OCI-LY1 (cell line): ENCODE data around the gene TMEM176A.

Experiments
- H2AFZ ChIP-seq: fragments of 200-600 bp; sonication (generic), shearing (Covaris generic); 2 replicates; pipeline ENCODE4 v1.6.0; 2014; ENCODE audit warnings: antibody characterized with exemption, mild to moderate bottlenecking, low read length
- H3F3A ChIP-seq: fragments of 200-600 bp; sonication (generic), shearing (Covaris generic); 2 replicates; pipeline ENCODE4 v1.6.0; 2014; ENCODE audit warnings: mild to moderate bottlenecking, antibody characterized with exemption, low read length, moderate library complexity; ENCODE audit not compliant: insufficient read depth
- H3K27ac ChIP-seq: fragments of 200-600 bp; sonication (generic); 2 replicates; pipeline ENCODE4 v1.5.1; 2014; ENCODE audit warnings: low read length, mixed run types, mild to moderate bottlenecking, low read depth; ENCODE audit not compliant: poor library complexity, severe bottlenecking
- H3K27me3 ChIP-seq: fragments of 200-600 bp; sonication (generic); 2 replicates; pipeline ENCODE4 v1.6.0; 2014; ENCODE audit warnings: antibody characterized with exemption, mild to moderate bottlenecking, low read length, moderate library complexity; ENCODE audit not compliant: insufficient read depth
- H3K36me3 ChIP-seq: fragments of 200-600 bp; sonication (generic); 2 replicates; pipeline ENCODE4 v1.6.1; 2014; ENCODE audit warnings: mild to moderate bottlenecking, antibody characterized with exemption, low read length, moderate library complexity, mixed read lengths; ENCODE audit not compliant: insufficient read depth
- H3K4me1 ChIP-seq: fragments of 200-600 bp; sonication (generic); 2 replicates; pipeline ENCODE4 v1.5.1; 2014; ENCODE audit warnings: mild to moderate bottlenecking, low read length, moderate library complexity; ENCODE audit not compliant: insufficient read depth, severe bottlenecking
- H3K4me2 ChIP-seq: fragments of 200-600 bp; sonication (generic), shearing (Covaris generic); 2 replicates; pipeline ENCODE4 v1.6.1; 2014; ENCODE audit warnings: low read length
- H3K4me3 ChIP-seq: fragments of 200-600 bp; sonication (generic); 2 replicates; pipeline ENCODE4 v1.5.1; 2014; ENCODE audit warnings: low read length, low read depth, mild to moderate bottlenecking, mixed read lengths; ENCODE audit not compliant: poor library complexity, severe bottlenecking
- H3K79me2 ChIP-seq: fragments of 200-600 bp; shearing (Covaris generic); 2 replicates; pipeline ENCODE4 v1.6.1; 2016; ENCODE audit warnings: mixed run types, low read length, mixed read lengths; ENCODE audit not compliant: insufficient read depth
- H3K9ac ChIP-seq: fragments of 200-600 bp; sonication (generic), shearing (Covaris generic); 2 replicates; pipeline ENCODE4 v1.6.1; 2014; ENCODE audit warnings: mild to moderate bottlenecking, low read length, mixed read lengths
- H3K9me2 ChIP-seq: fragments of 200-600 bp; sonication (generic), shearing (Covaris generic); 2 replicates; pipeline ENCODE4 v1.6.1; 2014; ENCODE audit warnings: low read depth, mild to moderate bottlenecking, low read length, mixed read lengths
- H3K9me3 ChIP-seq: fragments of 200-600 bp; shearing (Covaris generic); 2 replicates; pipeline ENCODE4 v1.6.1; 2014; ENCODE audit warnings: low read length, mixed read lengths
- H4K20me1 ChIP-seq: fragments of 200-600 bp; sonication (generic), shearing (Covaris generic); 2 replicates; pipeline ENCODE4 v1.6.0; 2016; ENCODE audit warnings: mild to moderate bottlenecking, low read length; ENCODE audit not compliant: insufficient read depth
- CTCF ChIP-seq: fragments of 200-600 bp; sonication (generic), shearing (Covaris generic); IDR thresholded peaks from 2 replicates; pipeline ENCODE4 v1.5.1; 2017; ENCODE audit warnings: mild to moderate bottlenecking, antibody characterized with exemption, low read length, moderate library complexity, mixed read lengths
- EZH2 ChIP-seq: fragments of 200-600 bp; sonication (generic), shearing (Covaris generic); IDR thresholded peaks from 2 replicates; pipeline ENCODE4 v1.8.0; 2017; ENCODE audit warnings: borderline replicate concordance, mixed run types, mild to moderate bottlenecking, antibody characterized with exemption, low read length, moderate library complexity, mixed read lengths

The TMEM176A gene

DNA sequence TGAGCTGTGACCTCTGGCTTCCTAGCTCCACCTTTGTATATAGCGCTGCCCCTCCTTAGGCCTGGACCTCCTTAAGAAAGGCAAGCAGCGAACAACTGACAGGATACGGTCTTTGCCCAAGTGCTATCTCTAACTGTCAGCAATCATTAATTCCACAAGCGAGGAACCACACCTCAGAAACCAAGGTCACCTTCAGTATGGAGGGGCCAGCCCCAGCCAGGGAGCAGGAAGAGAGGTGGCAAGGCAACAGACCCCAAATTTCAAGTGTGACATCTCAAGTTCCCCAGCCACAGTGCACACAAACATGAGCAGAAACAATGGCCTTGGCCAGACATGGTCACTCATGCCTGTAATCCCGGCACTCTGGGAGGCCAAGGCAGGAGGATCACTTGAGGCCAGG lies 47.0 kb downstream of the TMEM176A start:
- H3K4me2 ChIP-seq, result no peak overlapping the region
- H3K4me3 ChIP-seq, result no peak overlapping the region
- no peaks in the 10 kb centered on the region for H3K4me1 ChIP-seq
- H3F3A ChIP-seq, result no peaks in the 10 kb centered on the region
- no peaks in the 10 kb centered on the region for H3K36me3 ChIP-seq
- no peak for TF ChIP-seq EZH2
- TF ChIP-seq CTCF, result no peak
- H3K27me3 ChIP-seq, result peaks cover 23% of the 10 kb centered on the region; the same call in 1 of the 2 replicates
- no peak overlapping the region for H2AFZ ChIP-seq
- no peak overlapping the region for H3K9ac ChIP-seq
- H3K9me2 ChIP-seq, result no peaks in the 10 kb centered on the region
- H3K9me3 ChIP-seq, result no peaks in the 10 kb centered on the region
- no peaks in the 10 kb centered on the region for H3K79me2 ChIP-seq
- no peak overlapping the region for H3K27ac ChIP-seq
- no peaks in the 10 kb centered on the region for H4K20me1 ChIP-seq

GRCh38 chr7:150848111-150848510 lies 47.5 kb downstream of the TMEM176A start:
- H3F3A ChIP-seq, result no peaks in the 10 kb centered on the region
- H3K27me3 ChIP-seq, result peaks cover 20% of the 10 kb centered on the region; the same call in 1 of the 2 replicates
- H3K79me2 ChIP-seq, result no peaks in the 10 kb centered on the region
- H3K36me3 ChIP-seq, result no peaks in the 10 kb centered on the region
- H3K9ac ChIP-seq, result no peak overlapping the region
- no peaks in the 10 kb centered on the region for H3K4me1 ChIP-seq
- no peaks in the 10 kb centered on the region for H3K9me3 ChIP-seq
- H3K4me3 ChIP-seq, result no peak overlapping the region
- no peak overlapping the region for H2AFZ ChIP-seq
- H3K9me2 ChIP-seq, result no peaks in the 10 kb centered on the region
- TF ChIP-seq EZH2 (no peak), CTCF (no peak)
- no peak overlapping the region for H3K4me2 ChIP-seq
- H4K20me1 ChIP-seq, result no peaks in the 10 kb centered on the region
- H3K27ac ChIP-seq, result no peak overlapping the region

- no peaks in the 10 kb centered on the region for H3F3A ChIP-seq
- TF ChIP-seq CTCF (no peak), EZH2 (no peak)
- peaks cover 20% of the 10 kb centered on the region; the same call in 1 of the 2 replicates for H3K27me3 ChIP-seq
- no peak overlapping the region for H3K4me2 ChIP-seq
- no peaks in the 10 kb centered on the region for H3K79me2 ChIP-seq
- no peaks in the 10 kb centered on the region for H3K36me3 ChIP-seq
- H3K27ac ChIP-seq, result no peak overlapping the region
- H3K9ac ChIP-seq, result no peak overlapping the region
- no peaks in the 10 kb centered on the region for H4K20me1 ChIP-seq
- no peaks in the 10 kb centered on the region for H3K4me1 ChIP-seq
- H3K9me3 ChIP-seq, result no peaks in the 10 kb centered on the region
- no peaks in the 10 kb centered on the region for H3K9me2 ChIP-seq
- no peak overlapping the region for H2AFZ ChIP-seq
- H3K4me3 ChIP-seq, result no peak overlapping the region
These were observed 48.1 kb downstream of the TMEM176A start for GRCh38 chr7:150848561-150849115.
